ENCODE measurements around the gene HAUS8.
A peak's percentile ranks its signal among the peaks of the same experiment; 100 is the strongest.
"Not testable (repeated sequence)": the region's sequence is repeated elsewhere in the genome, so short reads cannot be mapped to it uniquely, and the experiment has no call there.

The HAUS8 gene

DNA sequence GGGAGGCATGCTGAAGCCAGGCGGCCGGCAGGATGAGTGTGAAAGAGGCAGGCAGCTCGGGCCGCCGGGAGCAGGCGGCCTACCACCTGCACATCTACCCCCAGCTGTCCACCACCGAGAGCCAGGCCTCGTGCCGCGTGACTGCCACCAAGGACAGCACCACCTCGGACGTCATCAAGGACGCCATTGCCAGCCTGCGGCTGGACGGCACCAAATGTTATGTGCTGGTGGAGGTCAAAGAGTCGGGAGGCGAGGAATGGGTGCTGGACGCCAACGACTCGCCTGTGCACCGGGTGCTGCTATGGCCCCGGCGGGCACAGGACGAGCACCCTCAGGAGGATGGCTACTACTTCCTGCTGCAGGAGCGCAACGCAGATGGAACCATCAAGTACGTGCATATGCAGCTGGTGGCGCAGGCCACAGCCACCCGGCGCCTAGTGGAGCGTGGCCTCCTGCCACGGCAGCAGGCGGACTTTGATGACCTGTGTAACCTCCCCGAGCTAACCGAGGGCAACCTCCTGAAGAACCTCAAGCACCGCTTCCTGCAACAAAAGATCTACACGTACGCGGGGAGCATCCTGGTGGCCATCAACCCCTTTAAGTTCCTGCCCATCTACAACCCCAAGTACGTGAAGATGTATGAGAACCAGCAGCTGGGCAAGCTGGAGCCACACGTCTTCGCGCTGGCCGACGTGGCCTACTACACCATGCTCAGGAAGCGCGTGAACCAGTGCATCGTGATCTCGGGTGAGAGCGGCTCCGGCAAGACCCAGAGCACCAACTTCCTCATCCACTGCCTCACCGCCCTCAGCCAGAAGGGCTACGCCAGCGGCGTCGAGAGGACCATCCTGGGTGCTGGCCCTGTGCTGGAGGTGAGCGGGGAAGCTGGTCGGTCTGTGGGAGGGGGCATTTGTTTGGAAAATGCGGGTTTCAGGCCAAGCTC is 26.7 kb upstream of the HAUS8 start:
- no peak for DNase-seq

DNA sequence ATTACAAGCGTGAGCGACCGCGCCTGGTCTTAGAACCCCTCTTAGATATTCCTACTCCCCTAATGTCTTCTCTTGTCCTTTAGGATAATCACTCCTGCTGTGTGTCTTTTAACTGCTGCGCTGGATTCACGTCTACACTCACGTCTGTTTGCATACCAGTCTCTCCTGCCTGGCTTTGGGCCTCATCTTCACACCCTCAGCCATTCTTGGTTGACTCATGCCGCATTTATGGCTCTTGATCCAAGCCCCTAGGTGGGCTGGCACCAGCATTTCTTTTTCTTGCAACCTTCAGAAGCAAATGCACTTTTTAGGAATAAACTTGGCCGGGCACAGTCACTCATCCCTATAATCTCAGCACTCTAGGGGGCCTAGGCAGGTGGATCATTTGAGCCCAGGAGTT is 23.1 kb upstream of the HAUS8 start:
- no peak for DNase-seq

DNA sequence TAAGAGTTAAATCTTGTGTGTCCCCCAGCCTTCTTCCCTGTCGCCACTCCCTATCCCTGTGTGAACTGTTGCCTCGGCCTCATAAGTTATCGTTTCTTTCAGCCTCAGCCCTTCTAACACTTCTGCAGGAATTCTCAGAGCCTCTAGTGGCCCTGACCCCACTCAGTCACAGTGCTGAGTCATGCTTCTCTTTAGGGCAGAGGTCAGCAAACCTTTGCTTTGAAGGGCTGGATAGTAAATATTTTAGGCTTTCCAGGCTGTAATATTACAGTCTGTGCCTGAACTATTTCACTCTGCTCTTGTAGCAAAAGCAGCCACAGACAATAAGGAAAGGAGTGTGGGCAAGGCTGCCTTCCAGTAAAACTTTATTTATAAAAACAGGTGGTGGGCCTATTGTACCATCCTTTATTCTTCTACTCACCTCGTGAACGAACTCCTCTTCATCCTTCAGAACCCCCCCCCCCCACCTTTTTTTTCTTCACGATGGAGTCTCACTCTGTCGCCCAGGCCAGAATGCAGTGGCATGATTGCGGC is 22.4 kb upstream of the HAUS8 start:
- DNase-seq, result no peak

DNA sequence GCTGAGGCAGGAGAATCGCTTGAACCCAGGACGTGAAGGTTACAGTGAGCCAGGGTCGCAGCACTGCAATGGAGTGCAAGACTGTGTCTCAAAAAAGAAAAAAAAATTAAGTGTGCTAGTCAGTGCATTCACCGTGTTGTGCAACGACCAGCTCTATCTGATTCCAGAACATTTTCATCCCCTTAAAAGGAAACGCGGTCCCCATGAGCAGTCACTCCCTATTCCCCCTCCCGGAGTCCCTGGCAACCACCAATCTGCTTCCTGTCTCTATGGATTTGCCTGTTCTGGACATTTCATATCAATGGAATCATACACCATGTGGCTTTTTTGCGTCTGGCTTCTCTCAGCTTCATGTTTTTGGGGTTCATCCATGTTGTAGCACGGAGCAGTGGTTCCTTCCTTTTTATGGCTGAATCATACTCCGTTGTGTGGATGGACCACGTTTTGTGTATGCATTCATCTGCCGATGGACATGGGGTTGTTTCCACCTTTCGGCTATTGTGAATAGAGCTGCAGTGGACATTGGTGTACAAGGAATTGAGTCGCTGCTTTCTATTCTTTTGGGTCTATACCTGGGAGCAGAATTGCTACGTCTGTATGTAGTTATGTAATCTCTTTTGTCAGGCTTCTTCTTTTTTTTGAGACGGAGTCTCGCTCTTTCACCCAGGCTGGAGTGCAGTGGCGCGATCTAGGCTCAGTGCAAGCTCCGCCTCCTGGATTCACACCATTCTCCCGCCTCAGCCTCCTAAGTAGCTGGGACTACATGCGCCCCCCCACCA is 20.1 kb upstream of the HAUS8 start:
- DNase-seq, result no peak

DNA sequence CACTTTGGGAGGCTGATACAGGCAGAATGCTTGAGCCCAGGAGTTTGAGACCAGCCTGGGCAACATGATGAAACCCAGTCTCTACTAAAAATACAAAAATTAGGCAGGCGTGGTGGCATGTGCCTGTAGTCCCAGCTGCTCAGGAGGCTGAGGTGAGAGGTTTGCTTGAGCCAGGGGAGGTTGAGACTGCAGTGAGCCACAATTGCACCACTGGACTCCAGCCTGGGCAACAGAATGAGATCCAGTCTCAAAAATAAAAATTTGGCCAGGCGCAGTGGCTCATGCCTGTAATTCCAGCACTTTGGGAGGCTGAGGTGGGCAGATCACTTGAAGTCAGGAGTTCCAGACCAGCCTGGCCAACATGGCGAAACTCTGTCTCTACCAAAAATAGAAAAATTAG is 19.4 kb upstream of the HAUS8 start:
- not testable (repeated sequence) for DNase-seq

DNA sequence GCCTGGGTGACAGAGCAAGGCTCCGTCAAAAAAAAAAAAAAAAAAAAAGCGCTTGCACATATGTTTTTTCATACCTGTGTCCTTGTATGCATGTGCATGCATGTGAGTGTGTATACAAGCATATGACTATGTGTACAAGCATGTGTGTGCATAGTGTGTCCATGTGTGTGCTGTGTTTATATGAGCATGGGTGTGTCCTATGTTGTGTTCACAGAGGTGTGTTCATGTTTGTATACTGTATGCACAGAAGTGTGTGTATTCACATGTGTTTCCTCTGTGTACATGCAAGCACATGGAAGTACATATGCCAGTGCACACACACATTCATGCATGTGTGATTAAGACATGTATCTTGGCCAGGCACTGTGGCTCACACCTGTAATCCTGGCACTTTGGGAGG is 17.4 kb upstream of the HAUS8 start:
- DNase-seq, result no peak

DNA sequence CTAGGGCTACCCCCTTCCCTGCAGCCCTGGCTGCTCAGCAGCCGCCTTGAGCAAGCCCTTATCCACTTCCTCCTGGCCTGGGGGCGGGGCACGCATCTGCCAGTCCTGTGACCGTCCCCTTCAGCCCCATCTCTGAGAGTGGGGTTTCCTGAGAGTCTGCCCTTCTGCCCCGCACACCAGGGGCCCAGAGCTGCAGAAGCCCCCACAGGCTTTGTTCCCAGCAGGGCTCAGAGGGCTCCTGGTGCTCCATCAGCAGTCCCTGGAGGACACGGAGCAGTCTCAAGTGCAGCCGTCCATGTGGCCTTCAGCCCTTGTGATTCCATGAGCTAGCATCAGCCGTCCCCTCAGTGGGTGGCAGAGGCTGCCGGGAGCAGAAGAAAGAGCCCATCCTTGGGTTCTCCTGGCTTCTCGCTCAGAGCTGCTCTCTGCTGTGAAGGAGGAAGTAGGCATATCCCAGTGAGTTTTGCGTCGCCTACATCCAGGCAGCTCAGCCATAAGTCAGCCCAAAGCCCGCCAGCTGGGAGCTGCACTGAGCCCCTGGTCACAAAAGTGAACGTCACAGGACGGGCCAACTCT is 16.6 kb upstream of the HAUS8 start:
- DNase-seq, result no peak

DNA sequence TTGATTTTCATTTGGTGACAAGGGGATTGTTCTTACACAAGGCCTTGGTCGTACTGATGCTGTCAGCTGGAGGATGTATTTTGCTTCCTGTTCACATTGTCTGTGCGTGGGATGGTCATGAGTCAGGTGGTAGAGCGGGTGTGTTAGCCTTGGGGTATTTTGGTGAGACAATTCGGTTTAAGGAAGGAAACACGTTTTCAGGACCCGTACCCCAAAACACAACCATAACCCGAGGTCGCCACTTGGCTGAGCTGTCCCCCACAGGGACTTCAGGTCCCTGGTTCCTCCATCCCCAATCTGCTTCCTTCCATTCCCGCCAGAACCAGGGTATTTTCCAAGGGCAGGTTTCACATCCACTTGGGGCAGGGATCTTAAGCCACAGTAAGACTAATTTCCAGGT is 15.3 kb upstream of the HAUS8 start:
- peak; percentile 48 for DNase-seq

DNA sequence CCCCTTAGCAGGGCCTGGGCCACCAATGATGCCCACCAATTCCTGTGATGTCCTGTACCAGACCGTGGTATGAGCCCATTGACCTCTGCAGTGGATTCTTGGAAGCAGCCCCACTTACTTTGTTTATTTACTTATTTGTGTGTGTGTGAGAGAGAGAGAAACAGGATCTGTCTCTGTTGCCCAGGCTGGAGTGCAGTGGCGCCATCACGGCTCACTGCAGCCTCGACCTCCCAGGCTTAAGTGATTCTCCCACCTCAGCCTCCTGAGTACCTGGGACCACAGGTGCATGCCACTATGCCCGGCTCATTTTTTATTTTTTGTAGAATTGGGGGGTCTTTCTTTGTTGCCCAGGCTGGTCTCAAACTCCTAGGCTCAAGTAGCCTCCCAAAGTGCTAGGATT is 13.3 kb upstream of the HAUS8 start:
- DNase-seq, result no peak

DNA sequence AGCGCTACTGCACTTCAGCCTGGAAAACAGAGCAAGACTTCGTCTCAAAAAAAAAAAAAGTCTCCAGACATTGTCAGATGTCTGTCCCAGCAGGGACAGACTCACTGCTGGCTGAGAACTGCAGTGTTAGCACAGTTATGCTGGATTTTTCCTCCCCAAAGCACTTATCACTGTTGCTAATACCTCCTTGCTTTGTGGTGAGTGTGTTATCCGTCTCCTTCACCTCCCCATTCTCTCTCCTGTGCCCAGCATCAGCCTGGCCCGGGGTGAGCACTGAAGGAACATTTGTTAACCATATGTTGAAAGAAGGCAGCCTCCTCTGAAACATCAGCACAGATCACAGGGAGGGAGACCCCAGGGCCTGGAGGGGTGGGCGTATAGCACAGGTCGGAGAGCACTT is 11.6 kb upstream of the HAUS8 start:
- DNase-seq, result no peak

DNA sequence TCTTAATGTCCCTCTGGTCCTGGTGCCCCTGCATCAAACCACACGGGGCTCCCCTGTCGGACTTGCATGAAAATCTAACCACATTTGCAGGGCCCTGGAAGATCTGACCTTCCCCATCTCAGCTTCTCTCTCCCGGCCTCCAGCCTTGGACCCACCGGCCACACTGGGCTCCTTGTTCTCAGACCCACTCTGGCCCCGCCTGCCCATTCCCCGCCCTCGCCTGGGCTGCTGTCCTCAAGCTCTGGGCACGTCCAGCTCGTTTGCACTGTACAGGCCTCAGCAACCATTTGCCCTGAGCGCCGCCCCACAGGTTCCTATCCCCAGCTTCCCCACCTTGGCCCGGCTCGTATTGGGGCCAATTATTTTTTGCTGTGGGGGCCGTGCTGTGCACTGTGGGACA is 10.9 kb upstream of the HAUS8 start:
- DNase-seq, result no peak

DNA sequence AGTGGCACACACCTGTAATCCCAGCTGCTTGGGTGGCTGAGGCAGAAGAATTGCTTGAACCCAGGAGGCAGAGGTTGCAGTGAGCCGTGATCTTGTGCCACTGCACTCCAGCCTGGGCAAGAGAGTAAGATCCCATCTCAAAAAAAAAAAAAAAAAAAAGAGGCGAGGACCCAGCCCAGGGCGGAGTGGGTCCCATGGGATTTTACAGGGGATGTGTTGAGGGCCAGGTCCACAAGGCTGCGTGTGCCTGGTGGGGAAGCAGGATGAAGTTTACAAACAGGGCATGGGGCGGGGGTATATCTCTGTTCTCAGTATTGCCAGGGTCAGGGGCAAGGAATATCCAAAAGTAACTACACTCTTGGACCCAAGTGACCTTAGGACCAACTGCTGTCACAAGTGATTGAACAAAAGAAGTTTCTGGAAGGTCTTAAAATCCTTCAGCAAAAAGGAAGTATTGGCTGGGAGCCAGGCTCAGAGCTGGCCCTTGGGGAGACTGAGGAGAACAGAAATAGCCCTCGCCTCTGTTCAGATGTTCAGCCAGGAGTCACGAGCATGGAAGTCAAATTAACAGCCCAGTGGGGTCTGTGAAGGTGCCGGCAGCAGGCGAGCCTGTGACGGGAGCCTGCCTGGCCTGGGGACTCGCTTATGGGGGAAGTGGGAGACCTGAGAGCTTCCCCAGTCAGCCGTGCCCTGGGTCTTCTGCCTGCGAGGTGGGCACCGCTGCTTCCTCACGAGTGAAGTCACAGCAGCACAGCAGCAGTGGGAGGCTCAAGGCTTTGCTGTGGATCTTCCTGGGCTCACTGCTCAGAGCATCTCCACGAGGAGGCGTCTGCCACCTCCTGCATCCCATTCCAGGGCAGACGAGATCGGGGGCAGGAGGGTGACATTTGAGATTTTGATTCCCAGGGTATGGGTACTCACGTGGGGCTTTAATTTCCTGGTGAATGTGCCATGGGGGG is 6.7 kb upstream of the HAUS8 start:
- no peak for DNase-seq

DNA sequence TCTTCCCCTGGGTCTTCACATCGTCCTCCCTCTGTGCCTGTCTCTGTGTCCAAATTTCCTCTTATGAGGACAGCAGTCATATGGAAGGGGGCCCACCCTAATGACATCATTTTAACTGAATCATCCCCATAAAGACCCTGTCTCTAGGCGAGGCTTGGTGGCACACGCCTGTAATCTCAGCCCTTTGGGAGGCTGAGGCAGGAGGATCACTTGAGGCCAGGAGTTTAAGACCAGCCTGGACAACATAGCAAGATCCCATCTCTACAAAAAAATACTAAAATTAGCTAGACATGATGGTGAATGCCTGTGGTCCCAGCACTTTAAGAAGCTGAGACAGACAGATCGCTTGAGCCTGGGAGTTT is 5.2 kb upstream of the HAUS8 start:
- no peak for DNase-seq

DNA sequence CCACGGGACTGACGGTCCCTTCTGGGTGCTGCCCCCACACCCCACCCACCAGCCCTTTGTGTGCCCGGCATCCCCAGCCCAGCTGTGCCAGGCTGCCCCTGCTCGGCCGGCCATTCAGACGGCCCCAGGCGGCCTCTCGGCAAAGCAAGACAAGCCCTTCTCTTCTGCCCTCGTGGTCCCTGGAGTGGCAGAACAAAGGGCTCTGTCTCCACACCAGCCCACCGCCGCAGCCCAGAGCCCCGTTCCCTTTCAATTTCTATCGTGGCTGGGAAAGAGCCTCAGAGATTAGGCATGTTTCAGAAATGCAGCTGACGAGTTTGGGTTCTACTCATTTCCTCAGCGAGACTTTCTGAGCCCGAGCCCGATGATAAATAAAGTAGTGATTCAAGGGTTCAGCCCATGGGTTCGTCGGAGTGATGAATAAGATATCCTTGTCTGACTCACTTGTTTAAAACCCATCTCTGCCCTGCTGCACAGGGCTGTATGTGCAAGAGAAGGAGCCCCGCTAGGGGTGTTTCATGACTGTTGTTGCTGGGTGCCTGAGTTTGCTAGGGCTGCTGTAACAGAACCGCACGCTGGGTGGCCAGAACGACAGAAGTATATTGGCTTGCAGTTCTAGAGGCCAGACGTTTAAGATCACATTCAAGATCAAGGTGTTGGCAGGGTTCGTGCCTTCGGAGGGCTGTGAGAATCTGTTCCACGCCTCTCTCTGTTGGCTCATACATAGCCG is 4.6 kb upstream of the HAUS8 start:
- peak; percentile 73 for DNase-seq

DNA sequence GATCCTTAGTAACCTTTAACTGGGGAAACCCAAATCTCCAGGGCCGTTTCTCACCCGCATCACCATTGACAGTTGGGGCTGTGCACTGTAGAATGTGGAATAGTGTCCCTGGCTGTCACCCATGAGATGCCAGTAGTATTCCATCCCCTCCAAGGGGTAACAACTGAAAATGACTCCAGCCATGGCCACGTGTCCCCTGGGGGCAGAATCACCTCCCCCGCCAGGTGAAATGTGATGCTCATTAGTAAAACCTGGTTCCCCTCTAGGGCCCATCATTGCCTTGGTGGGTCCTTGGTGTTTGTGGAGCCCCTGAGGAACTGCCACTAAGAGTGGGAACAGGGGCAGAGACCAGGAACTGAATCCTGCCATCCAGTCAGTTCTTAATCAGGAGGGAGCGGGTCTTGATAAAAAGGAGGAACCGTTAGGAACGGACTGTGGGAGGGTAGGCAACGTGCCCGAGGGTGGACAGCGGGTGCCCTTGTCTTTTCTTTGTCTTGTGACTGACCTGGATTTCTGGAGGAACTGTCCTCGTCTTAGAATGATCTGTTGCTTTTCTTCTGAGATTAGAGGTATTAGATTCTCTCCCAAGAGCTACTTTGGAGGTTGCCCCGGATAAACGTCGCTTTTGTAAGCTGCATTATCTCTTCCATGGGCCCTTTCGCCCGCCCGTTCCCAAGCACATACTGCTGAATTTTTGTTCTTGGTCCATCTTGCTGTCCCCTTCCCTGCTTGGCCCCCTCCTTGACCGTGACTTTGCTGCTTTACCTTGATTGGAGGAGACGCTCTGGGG is 3.9 kb upstream of the HAUS8 start:
- DNase-seq, result no peak

DNA sequence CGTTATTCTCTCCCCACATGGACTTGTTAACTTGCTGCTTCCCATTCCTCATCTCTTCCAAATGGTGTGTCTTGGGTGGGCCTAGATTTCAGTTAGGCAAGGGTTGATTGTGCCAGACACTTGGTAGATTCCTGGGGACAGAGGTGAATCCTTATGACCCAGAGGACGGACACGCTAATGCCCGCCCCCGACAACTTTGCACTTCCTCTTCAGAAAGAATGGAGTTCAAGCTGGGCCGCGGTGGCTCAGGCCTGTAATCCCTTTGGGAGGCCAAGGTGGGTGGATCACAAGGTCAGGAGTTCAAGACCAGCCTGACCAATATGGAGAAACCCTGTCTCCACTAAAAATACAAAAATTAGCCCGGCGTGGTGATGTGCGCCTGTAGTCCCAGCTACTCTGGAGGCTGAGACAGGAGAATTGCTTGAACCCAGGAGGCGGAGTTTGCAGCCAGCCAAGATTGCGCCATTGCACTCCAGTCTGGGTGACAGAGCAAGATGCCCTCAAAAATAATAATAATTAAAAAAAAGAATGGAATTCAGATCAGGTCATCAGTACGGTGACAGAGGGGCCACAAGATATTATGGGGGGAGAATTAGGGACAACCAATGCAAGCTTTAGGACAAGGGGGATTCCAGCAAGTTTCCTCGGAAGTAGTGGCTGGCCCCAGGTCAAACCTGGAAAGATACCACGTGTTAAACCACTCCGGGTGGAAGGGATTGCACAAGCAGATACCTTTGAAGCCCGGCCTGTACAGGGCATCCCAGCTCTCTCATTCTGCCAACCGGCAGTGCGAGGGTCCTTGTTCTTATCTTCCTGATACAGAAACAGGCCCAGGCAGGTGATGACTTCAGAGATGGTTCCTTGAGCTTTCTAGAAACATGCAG is 3.0 kb upstream of the HAUS8 start:
- DNase-seq, result no peak

DNA sequence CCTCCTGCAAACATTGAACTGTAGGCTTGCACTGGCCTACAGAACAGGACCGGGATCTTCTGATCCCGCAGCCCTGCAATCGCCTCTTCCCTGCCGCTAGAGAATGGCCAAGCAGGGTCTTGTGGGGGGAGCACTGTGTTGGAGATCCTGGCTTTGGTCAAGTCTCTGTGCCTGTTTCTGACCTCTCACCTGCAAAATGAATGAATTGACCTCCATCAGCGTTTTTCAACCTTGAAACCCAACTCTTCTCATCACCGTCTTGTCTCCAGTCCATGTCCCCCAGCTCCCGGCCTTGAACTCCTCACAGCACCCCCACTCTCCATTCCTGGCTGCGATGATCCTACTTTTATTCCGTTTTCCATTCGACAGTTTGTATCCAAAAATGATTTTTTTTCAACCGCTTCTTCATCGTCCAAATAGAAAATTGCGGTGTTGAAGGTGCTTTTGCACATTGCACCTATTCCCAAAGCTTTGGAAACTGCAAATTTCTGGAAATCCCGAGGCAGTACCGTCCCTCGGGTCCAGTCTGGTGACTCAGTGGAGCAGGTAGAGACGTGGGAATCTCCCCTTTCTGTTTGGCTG is 2.3 kb upstream of the HAUS8 start:
- no peak for DNase-seq

DNA sequence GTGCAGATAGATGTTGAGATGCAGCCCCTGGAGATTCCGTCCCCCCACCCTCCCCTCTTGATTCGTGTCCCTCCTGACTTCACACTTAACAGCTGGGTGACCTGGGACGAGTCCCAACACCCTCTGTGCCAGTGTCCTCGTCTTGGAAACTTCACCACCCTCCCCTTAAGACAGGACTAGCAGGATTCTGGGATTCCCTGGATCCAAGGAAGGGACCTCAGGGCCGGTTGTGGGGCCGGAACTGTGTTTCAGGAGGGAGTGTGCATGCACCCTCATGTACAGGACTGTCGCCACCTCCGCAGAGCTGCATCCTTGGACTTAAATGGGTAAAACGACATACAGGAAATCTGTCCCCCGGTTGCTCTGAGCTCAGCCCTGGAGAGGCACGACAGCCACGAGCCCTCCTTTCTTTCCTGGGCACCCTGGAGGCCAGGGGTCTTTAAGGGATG is 1.3 kb upstream of the HAUS8 start:
- DNase-seq, result peak; percentile 24

DNA sequence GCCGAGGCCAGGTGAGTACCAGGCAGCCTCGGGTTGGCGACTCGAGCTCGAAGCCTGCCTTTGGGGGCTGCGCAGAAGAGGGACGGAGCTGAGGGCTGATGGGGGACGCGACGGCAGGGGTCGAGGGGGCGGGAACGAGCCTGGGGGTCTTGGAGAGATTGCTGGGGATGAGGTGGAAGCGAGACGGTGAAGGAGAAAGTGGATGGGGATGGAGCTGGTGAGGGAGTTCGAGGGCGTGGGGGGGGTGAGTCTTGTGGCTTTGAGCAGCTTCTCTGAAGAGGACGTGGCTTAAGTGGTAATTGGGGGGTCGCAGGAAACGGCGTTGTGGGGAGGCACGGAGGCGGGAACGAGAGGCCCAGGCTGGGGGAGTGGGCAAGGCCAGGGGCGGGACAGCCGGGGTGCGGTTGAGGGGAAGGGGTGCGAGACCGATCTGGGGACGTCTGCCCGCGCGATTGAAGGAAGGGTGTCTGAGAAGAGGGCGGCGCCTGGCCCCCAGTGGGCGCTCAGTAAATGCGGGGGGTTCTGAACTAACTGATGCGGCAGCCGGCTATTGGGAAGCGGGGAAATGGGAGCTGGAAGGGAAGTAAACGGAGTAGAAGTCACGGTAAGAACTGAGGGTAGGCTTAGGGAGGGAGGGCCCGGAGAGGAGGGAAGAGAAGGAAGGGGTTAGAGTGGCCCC is 751 bp upstream of the HAUS8 start:
- peak; percentile 47 for DNase-seq

All from activated naive CD4-positive, alpha-beta T cell treated with anti-CD3 and anti-CD28 coated beads, Interleukin-2, amount 50 U/mL, for 16 hours (primary cell).